Endothelial cell of umbilical vein (primary cell): ENCODE data around the gene DLK1. TPM values are rescaled to one million over a fixed set of nuclear protein-coding genes. Genes with fewer than 3 reads are reported as not detected.

ENCODE experiments used
- BruUV-seq: library from RNA; stranded (reverse); fragments of 400-500 nt; replicated peaks from 2 replicates; lab custom pipeline; 2021; lab: Mats Ljungman, UMichigan
- CTCF ChIA-PET: fragments of 300-600, 350-600 bp; sonication (Branson Sonifier 250); formaldehyde crosslinking; loops from one replicate; lab custom pipeline; 2021; ENCODE audit warnings: antibody characterized with exemption, inconsistent platforms; lab: Charles Lee
- POLR2A ChIA-PET: fragments of 300-600, 350-600 bp; sonication (Branson Sonifier 250); formaldehyde crosslinking; loops from one replicate; lab custom pipeline; 2021; ENCODE audit warnings: antibody characterized with exemption, inconsistent platforms; lab: Charles Lee
- DNase-seq: peaks from one replicate; pipeline ENCODE4 v3.0.0-alpha.2; 2011; ENCODE audit warnings: low read depth, low spot score
- FAIRE-seq: peaks from 2 replicates; lab custom pipeline; 2011; peaks lifted over from hg19 to GRCh38; lab: Jason Lieb, UNC
- H2AFZ ChIP-seq: 2 replicates; pipeline ENCODE4 v1.6.0; 2012; ENCODE audit warnings: low read depth, low read length, control low read depth, inconsistent platforms
- H3K27ac ChIP-seq: 2 replicates; pipeline ENCODE4 v1.5.1; 2011; ENCODE audit warnings: low read depth, mild to moderate bottlenecking, control low read depth, low read length, moderate library complexity; ENCODE audit not compliant: insufficient read depth
- H3K27me3 ChIP-seq, 2 experiments: 2 replicates each; pipeline versions ENCODE4 v1.6.0 to v1.6.1; 2011; ENCODE audit warnings: low read length in 2 of 2, mixed read lengths in 1 of 2; ENCODE audit not compliant: control insufficient read depth in 2 of 2, insufficient read depth in 2 of 2
- H3K36me3 ChIP-seq, 2 experiments: 2 replicates in 1 of 2; 3 replicates in 1 of 2; pipeline ENCODE4 v1.5.1; 2011; ENCODE audit warnings: low read length in 2 of 2, mild to moderate bottlenecking in 1 of 2, moderate library complexity in 1 of 2; ENCODE audit not compliant: control insufficient read depth in 2 of 2, insufficient read depth in 2 of 2; ENCODE audit errors: extremely low read depth in 1 of 2
- H3K4me1 ChIP-seq: 3 replicates; pipeline ENCODE4 v1.5.1; 2011; ENCODE audit warnings: mild to moderate bottlenecking, low read length; ENCODE audit not compliant: control insufficient read depth, insufficient read depth; ENCODE audit errors: extremely low read depth
- H3K4me2 ChIP-seq: 2 replicates; pipeline ENCODE4 v1.6.1; 2011; ENCODE audit warnings: low read length, control low read depth, mixed read lengths; ENCODE audit not compliant: insufficient read depth
- H3K4me3 ChIP-seq, 3 experiments: fragments of 200-600 bp in 1 of 3; sonication (generic), shearing (Covaris generic) in 1 of 3; replicated peaks in 1 of 3; 2 replicates each; pipeline ENCODE4 v1.5.1; 2011 to 2016; ENCODE audit warnings: control low read depth in 3 of 3, low read length in 3 of 3, mild to moderate bottlenecking in 2 of 3, inconsistent platforms in 1 of 3, low read depth in 1 of 3, moderate library complexity in 1 of 3; ENCODE audit not compliant: insufficient read depth in 1 of 3
- H3K79me2 ChIP-seq: 2 replicates; pipeline ENCODE4 v1.6.0; 2012; ENCODE audit warnings: low read length, inconsistent platforms; ENCODE audit not compliant: control insufficient read depth, insufficient read depth
- H3K9ac ChIP-seq: replicated peaks from 2 replicates; pipeline ENCODE3; 2011; ENCODE audit warnings: low read length, control low read depth; ENCODE audit not compliant: insufficient read depth; ENCODE audit errors: extremely low read depth
- H3K9me1 ChIP-seq: replicated peaks from 3 replicates; pipeline ENCODE4 v1.6.0; 2011; ENCODE audit warnings: mild to moderate bottlenecking, low read length; ENCODE audit not compliant: control insufficient read depth, insufficient read depth; ENCODE audit errors: extremely low read depth
- H3K9me3 ChIP-seq: replicated peaks from 2 replicates; pipeline ENCODE4 v1.5.1; 2012; ENCODE audit warnings: low read length, inconsistent platforms; ENCODE audit not compliant: control insufficient read depth, insufficient read depth
- H4K20me1 ChIP-seq: replicated peaks from 2 replicates; pipeline ENCODE3; 2011; ENCODE audit warnings: mild to moderate bottlenecking, low read length; ENCODE audit not compliant: control insufficient read depth, insufficient read depth; ENCODE audit errors: extremely low read depth
- CTCF ChIP-seq, 2 donors: IDR thresholded peaks; 1 replicate in 1 of 2; 2 replicates in 1 of 2; pipeline ENCODE4 v1.5.1; 2011; ENCODE audit warnings: low read length in 2 of 2, mild to moderate bottlenecking in 2 of 2, moderate library complexity in 2 of 2, control low read depth in 1 of 2, inconsistent platforms in 1 of 2, low read depth in 1 of 2; ENCODE audit not compliant: insufficient read depth in 1 of 2; ENCODE audit errors: extremely low read depth in 1 of 2
- EZH2 ChIP-seq: IDR thresholded peaks from 2 replicates; pipeline ENCODE4 v1.6.1; 2012; ENCODE audit warnings: borderline replicate concordance, low read depth, mild to moderate bottlenecking, moderate library complexity, low read length, inconsistent platforms; ENCODE audit not compliant: severe bottlenecking
- FOS ChIP-seq: IDR thresholded peaks from 2 replicates; pipeline ENCODE4 v1.6.1; 2011; ENCODE audit warnings: mild to moderate bottlenecking, low read length, moderate library complexity, borderline replicate concordance; ENCODE audit not compliant: insufficient read depth
- GATA2 ChIP-seq: IDR thresholded peaks from 2 replicates; pipeline ENCODE4 v1.7.0; 2011; ENCODE audit warnings: low read depth, mild to moderate bottlenecking, moderate library complexity, mixed read lengths, low read length; ENCODE audit not compliant: insufficient read length, insufficient read depth
- JUN ChIP-seq: IDR thresholded peaks from 2 replicates; pipeline ENCODE4 v1.6.1; 2011; ENCODE audit warnings: borderline replicate concordance, low read depth; ENCODE audit not compliant: insufficient read length, insufficient read depth
- MYC ChIP-seq: IDR thresholded peaks from one replicate; pipeline ENCODE4 v1.6.1; 2011; ENCODE audit warnings: mild to moderate bottlenecking, low read depth, low read length
- POLR2A ChIP-seq: IDR thresholded peaks from 2 replicates; pipeline ENCODE4 v1.6.1; 2012; ENCODE audit warnings: low read depth, mild to moderate bottlenecking, control low read depth, low read length
- POLR2AphosphoS5 ChIP-seq: IDR thresholded peaks from 2 replicates; pipeline ENCODE4 v1.6.1; 2012; ENCODE audit warnings: low read depth, mild to moderate bottlenecking, control low read depth, low read length, moderate library complexity; ENCODE audit not compliant: insufficient read depth
- dilution Hi-C: fragments of 300-500 bp; cut with MboI; formaldehyde crosslinking; loops from one replicate; pipeline ENCODE4 v1.15.0; 2019; ENCODE audit warnings: low sequenced_read_pairs; ENCODE audit not compliant: extremely low pct_ligation_motif_present
- intact Hi-C: fragments of 100-400 bp; cut with micrococcal nuclease; formaldehyde crosslinking; loops from one replicate; pipeline ENCODE4 v1.10.0; 2022
- polyA plus RNA-seq, 4 experiments: library from polyadenylated mRNA; depleted of rRNA in 3 of 4; stranded (reverse) in 3 of 4; unstranded in 1 of 4; fragments of >200 nt; gene quantifications; 2 replicates each; pipeline versions ENCODE4 v1.2.1 to v1.2.3, GENCODE V29; 2011 to 2012; ENCODE audit warnings: missing spikeins in 1 of 4
- total RNA-seq: library from RNA; stranded (reverse); gene quantifications from 2 replicates; pipeline ENCODE4 v1.2.3, GENCODE V29; 2021
- TF ChIP-seq, protein P1 (sequence below): IDR thresholded peaks from 2 replicates; pipeline ENCODE4 v1.6.1; 2011; ENCODE audit not compliant: insufficient read depth, insufficient read length

The DLK1 gene
- total and polyA plus RNA-seq, 2 donors (not counting 3 experiments of a cell fraction or from before 2014, with no cell fraction given) = not detected

- H3K79me2 ChIP-seq = no peaks in the 10 kb centered on the region
- H3K4me3 ChIP-seq = no peak overlapping the region
- FAIRE-seq = no peak
- no peak overlapping the region for H2AFZ ChIP-seq
- no peak overlapping the region for H3K9ac ChIP-seq
- no peaks in the 10 kb centered on the region for H3K9me3 ChIP-seq
- CTCF ChIA-PET = interaction anchor here (0.6 to 1.4 kb wide), 4 partner anchors 9 to 37 kb away, joined by 3 to 5 read pairs (median 4); no protein-coding TSS in a partner anchor
- no peaks in the 10 kb centered on the region for H4K20me1 ChIP-seq
- no peaks in the 10 kb centered on the region for H3K4me1 ChIP-seq
- no peak overlapping the region for H3K27ac ChIP-seq
- TF ChIP-seq MYC = no peak
- H3K27me3 ChIP-seq = peaks cover 38 to 39% of the 10 kb centered on the region in 2 experiments
- no peak overlapping the region for H3K4me2 ChIP-seq
- dilution Hi-C loops (no loop called here), intact Hi-C loops (no loop called here)
- POLR2A ChIA-PET = no interaction called here
- no peaks in the 10 kb centered on the region for H3K9me1 ChIP-seq
- DNase-seq = no peak
- no TSS peak for BruUV-seq
- no peaks in the 10 kb centered on the region for H3K36me3 ChIP-seq
These were observed 3.3 kb downstream of the DLK1 start for GRCh38 chr14:100729982-100730381.

DNA sequence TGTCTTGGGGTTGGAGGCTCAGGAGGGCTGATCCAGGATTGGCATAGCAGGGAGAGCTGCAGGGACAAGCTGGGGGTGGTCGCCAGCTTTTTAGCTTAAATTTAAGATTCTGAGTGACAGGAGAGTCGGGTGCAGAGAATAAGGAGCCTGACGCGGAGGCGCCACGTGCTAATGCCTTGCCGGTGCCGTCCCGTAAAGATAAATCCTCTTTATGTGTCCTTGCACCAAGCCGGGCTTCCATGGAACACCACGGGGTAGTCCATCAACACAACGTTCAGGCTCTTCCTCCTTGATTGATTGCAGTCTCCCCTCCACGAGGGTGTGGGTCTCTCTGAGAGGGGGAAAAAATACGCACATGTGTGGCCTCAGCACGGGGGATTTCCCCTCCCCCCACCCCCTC lies 3.9 kb downstream of the DLK1 start:
- no TSS peak for BruUV-seq
- Histone ChIP-seq H3K9me1 (no peaks in the 10 kb centered on the region), H3K4me3 (no peak overlapping the region), H4K20me1 (no peaks in the 10 kb centered on the region), H2AFZ (no peak overlapping the region), H3K27ac (no peak overlapping the region), H3K36me3 (no peaks in the 10 kb centered on the region), H3K79me2 (no peaks in the 10 kb centered on the region), H3K27me3 (peaks cover 36% of the 10 kb centered on the region in 2 experiments), H3K9ac (no peak overlapping the region), H3K9me3 (no peaks in the 10 kb centered on the region), H3K4me1 (no peaks in the 10 kb centered on the region), H3K4me2 (no peak overlapping the region)
- intact Hi-C loops (no loop called here), dilution Hi-C loops (no loop called here)
- CTCF ChIA-PET = interaction anchor here (1.1 to 1.4 kb wide), 3 partner anchors 9 to 21 kb away, joined by 3 to 5 read pairs (median 5); no protein-coding TSS in a partner anchor
- DNase-seq (no peak), FAIRE-seq (no peak)
- POLR2A ChIA-PET = no interaction called here
- TF ChIP-seq JUN = no peak
- no peak for TF ChIP-seq MYC
- TF ChIP-seq POLR2AphosphoS5 = no peak
- TF ChIP-seq FOS = no peak
- TF ChIP-seq, protein P1, sequence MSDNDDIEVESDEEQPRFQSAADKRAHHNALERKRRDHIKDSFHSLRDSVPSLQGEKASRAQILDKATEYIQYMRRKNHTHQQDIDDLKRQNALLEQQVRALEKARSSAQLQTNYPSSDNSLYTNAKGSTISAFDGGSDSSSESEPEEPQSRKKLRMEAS = no peak
- TF ChIP-seq CTCF (IDR thresholded peaks at IDR 0.05; ENCODE audit: extremely low read depth in 1 of 2, insufficient read depth in 1 of 2, low read depth in 1 of 2, low read length in 2 of 2) = no peak
- TF ChIP-seq EZH2 = no peak
- TF ChIP-seq POLR2A = no peak
- no peak for TF ChIP-seq GATA2
